ENCODE data around the gene SEMA3B. TPM values are rescaled to one million over a fixed set of nuclear protein-coding genes. Genes with fewer than 3 reads are reported as not detected.

The SEMA3B gene
- total RNA-seq, 4 donors from 2014 or later, result 2.4 to 13.7 (median 7.0) TPM

- no peak for TF ChIP-seq CTCF (IDR thresholded peaks at IDR 0.05; ENCODE audit: low read depth)
Measured at GRCh38 chr3:50299638-50299928, 30.6 kb downstream of the SEMA3B start.

- no peak for TF ChIP-seq CTCF (IDR thresholded peaks at IDR 0.05; ENCODE audit: low read depth)
Measured at GRCh38 chr3:50299929-50300680, 31.2 kb downstream of the SEMA3B start.

GRCh38 chr3:50300681-50301254 lies 31.8 kb downstream of the SEMA3B start:
- no peak for TF ChIP-seq CTCF (IDR thresholded peaks at IDR 0.05; ENCODE audit: low read depth)

- no peak for TF ChIP-seq CTCF (IDR thresholded peaks at IDR 0.05; ENCODE audit: low read depth)
Measured at GRCh38 chr3:50302095-50303012, 33.4 kb downstream of the SEMA3B start.

GRCh38 chr3:50303013-50303815 lies 34.3 kb downstream of the SEMA3B start, which contains the start of gene HYAL1:
Gene HYAL1 (minus strand): TSS chr3:50303574. CDS start chr3:50302956, 618 bp downstream.
- no peak for TF ChIP-seq CTCF (IDR thresholded peaks at IDR 0.05; ENCODE audit: low read depth)

GRCh38 chr3:50304601-50305000 lies 35.7 kb downstream of the SEMA3B start:
- no peak for TF ChIP-seq CTCF (IDR thresholded peaks at IDR 0.05; ENCODE audit: low read depth)
